Measurements from ENCODE around the gene TLK2.
"Not testable (repeated sequence)": the region's sequence is repeated elsewhere in the genome, so short reads cannot be mapped to it uniquely, and the experiment has no call there.

TLK2 gene

DNA sequence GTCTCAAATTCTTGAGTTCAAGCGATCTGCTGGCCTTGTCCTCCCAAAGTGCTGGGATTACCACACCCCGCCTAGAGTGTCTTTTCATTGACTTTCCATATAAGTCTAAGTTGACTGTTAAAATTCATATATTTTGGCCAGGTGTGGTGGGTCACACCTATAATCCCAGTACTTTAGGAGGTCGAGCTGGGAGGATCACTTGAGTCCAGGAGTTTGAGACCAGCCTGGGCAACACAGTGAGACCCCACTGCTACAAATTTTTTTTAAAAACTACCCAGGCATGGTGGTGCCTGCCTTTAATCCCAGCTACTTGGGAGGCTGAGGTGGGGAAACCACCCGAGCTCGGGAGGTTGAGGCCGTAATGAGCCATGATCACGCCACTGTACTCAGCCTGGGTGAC, 127.0 kb downstream of the TLK2 start:
- DNase-seq: no peak

DNA sequence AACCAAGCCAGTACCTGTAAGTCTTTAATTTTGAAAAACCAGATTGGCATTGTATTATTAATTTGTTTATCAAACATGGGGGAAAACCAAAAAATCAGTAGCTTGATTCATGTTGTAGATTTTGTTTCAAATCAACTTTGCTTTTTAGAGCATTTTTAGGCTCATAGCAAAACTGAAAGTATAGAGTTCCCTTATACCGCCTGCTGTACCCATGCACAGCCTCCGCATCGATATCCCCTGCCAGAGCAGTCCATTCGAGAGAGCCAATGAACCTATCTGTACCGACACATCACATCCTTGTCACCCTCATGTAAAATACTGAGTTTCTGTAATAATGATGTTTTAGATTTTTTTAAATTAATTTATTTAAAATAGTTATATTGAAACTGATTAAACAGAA, 132.7 kb downstream of the TLK2 start:
- DNase-seq: no peak

DNA sequence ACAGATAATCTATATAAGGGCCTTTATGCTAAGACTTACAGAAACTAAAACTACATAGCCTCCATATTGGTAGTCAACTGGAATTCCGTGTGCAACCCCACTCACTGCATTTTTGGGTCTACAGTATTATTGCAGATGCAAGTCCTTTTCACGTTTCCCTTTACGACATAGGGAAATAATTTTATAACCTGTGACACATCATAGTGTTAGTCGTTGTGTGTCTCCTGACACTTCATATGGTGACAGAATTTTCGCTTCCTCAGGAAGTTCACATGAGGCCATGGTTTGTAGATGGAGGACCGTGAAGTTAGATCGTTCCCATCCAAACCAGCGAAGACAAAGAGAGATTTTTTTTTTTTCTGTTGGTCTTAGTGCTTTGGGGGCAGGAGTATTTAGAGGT, 133.1 kb downstream of the TLK2 start:
- no peak for DNase-seq

DNA sequence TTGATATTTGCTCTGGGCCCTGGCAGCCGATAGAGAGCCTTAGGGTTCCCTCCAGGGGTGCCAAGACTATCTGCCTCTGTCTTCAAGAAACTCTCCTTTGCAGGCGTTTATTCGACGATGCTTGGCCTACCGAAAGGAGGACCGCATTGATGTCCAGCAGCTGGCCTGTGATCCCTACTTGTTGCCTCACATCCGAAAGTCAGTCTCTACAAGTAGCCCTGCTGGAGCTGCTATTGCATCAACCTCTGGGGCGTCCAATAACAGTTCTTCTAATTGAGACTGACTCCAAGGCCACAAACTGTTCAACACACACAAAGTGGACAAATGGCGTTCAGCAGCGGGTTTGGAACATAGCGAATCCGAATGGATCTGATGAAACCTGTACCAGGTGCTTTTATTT, 133.7 kb downstream of the TLK2 start:
- not testable (repeated sequence) for DNase-seq

DNA sequence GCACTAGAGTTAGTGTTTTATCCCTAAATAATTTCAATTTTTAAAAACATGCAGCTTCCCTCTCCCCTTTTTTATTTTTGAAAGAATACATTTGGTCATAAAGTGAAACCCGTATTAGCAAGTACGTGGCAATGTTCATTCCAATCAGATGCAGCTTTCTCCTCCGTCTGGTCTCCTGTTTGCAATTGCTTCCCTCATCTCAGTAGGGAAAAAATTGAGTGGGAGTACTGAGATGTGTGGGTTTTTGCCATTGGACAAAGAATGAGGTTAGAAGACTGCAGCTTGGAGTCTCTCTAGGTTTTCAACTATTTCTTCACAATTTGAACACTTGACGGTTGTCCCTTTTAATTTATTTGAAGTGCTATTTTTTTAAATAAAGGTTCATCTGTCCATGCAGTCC, 134.5 kb downstream of the TLK2 start:
- not testable (repeated sequence) for DNase-seq

DNA sequence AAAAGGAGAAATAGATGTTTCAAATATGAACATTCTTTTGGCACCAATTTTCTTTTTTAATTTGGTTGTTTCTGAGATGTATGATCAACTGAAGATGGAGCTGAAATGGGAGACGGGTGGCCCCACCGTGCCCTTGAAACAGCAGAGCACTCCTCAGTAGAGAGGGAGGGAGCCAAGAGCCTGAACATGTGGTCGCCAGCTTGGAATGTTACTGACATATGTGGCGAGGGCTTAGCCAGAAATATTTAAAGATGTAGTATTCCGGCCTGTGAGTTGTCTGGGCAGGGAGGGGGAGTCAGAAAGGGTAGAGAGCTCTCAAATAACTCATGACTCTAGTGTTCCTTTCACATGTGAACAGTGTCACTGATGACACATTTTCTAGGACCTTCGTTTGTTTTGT, 135.5 kb downstream of the TLK2 start:
- no peak for DNase-seq

DNA sequence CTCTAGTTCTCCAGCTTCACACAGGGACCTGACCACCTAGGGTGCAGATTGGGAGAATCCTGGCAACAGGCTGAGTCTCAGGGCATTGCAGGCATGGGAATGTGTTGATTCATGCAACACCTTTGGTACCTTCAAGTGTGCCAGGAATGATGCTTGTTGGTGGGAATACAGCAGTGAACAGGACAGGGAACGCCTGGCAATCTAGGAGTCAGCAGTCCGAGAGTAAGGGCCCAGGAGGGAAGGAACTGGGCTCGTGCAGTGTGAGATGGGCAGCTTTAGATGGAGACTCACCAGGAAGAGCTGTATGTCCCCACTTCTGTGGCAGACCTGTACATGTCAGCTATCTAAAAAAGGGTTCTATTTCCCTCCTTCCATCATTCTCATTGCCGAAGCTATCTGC, 136.9 kb downstream of the TLK2 start:
- no peak for DNase-seq

DNA sequence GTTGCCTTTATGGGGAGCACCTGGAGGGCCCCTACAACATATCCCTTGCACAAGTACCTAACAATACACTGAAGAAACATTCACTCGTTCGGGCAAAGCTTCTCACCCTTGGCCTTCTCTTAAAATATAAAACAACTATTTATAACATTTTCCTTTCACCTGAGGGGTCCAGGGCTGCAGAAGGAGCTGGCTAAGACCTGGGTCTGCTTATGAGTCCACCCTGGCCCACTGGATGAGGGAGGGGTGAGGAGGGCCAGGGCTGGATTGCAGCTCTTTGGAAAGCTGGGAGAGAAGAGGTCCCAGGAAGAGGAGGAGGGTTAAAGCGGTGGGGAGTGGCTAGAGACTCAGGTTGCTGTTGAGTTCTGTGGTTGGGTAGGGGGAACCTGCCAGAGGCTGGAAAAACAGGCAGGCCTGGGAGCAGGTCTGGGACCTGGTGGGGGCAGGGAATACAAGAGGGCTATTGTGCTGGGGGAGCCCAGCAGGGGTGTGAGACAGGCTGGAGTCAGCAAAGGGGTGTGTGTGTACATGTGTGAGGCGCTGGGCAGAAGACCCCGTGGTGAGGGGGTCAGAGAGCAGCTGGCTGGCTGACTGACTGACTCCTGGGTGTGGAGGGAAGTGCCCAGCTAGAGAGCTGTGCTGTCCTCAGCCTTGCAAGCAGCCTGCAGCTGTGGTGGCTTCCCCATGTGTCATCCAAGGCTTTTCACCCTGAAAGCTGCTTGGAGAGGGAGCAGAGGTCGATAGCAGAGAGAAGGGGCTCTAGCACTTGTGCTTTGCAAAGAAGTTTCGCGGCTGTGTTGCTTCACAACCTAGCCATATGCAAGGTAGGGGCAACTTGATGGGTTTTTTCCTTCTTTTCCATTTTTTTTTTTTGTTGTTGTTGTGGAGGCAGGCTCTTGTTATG, 138.6 kb downstream of the TLK2 start:
- no peak for DNase-seq

DNA sequence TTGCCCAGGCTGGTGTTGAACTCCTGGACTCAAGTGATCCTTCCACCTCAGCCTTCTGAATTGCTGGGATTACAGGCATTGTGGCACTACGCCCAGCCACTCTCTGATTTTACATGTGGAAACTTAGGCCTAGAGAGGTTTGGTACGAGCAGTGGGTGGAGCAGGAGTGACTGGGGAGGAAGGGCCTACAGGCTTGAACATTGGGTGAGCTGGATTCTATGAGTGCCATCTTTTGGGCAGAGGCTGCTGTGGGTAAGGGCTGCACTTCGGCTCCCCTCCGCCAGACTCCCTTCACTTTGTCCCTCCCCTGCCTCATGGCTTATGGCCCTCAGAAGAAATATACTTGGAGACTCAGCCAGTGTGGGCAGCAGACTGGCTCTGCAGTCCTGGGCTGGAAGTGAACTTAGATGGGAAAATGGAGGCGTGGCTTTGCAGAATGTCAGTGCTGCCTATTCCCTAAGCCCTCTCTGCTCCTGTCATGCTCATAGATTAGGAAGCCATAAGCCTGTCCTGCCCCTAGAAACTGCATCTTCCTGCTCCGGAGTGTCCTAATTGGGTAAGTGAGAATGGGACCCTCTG, 139.4 kb downstream of the TLK2 start:
- DNase-seq: no peak

DNA sequence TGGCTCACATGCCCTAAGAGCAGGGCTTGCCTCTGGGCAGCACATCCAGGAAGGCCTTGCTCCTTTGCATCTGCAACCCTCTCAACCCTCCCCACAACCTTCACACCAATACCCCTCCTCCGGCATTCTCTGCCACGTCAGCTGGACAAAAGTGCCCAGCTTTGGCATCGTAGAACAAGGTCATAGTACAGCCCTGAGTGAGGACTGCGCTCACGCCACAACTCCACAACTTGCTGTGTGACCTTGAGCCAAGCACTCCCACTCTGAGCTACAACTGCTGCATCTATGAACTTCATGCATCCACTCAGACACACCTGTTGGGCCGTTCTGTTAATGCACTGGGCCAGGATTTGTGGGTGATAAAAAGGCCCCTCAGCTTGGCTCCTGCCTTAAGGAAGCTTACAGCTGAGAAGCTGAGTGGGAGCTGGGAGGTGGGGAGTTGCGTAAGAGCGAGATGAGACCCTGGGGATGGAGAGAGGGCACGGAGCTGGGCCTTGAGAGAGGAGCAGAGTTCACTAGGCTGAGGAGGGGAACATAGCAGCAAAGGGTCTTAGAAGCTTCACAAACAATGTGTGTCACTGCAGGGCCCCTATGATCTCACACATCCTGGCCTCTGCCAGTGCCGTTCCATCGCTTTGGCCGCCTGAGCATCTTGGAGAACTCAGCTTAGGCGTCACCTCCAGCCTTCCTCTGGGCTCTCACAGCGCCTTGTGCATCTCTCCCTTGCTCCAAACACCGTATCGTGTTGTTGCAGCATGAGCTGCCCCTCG, 140.2 kb downstream of the TLK2 start:
- DNase-seq: no peak

DNA sequence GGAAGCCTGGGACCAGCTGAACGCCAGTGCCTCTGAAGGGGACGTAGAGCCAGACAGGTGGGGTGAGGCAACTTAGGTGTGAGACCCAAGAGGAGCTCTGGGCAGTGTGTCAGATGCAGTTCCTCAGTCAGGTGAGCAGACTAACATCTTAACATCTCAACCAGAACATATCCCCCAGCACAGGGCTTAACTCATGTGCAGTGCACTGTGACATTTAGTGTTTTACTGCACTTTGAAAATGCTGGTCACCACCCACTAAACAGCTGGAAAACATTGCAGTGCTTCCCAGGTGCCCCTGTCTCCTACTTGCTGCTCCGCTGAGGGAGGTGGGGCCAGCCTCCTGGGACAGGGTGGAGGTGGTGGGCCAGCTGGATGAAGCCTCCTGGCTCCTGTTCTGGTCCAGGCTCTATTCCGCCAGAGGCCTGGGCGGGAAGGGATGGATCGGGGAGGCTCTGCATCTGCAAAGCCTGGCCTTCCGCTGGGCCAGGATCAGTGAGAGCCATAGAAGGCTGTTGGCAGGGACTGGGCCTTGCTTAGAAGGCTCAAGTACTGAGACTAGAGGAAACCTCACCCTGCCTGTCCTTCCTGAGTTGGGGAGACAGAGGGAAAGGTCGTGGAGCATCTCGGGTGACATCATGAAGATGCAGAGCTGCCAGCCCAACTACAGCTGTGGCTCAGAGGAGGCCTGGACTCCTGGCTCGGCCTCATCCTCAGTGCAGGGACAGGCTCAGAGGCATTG, 141.0 kb downstream of the TLK2 start:
- DNase-seq: no peak

DNA sequence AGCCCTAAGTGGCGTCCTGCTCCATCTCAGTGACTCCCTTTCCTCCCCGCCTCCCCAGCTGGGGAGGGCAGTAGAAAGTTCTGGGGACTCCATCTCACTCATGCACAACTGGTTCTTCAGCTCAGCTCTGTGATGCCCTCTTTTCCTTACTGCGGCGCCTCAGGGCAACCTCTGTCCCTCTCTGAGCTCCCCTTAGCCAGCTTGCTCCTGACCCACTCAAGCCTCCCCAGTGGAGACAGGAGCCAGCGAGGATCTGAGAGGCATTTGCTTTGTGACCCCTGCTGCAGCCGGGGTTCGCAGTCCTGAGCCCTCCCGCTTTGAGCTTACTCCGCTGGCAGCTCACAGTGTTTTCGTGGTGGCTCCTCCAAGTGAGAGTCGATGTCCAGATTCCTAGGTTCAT, 142.6 kb downstream of the TLK2 start:
- DNase-seq: no peak

DNA sequence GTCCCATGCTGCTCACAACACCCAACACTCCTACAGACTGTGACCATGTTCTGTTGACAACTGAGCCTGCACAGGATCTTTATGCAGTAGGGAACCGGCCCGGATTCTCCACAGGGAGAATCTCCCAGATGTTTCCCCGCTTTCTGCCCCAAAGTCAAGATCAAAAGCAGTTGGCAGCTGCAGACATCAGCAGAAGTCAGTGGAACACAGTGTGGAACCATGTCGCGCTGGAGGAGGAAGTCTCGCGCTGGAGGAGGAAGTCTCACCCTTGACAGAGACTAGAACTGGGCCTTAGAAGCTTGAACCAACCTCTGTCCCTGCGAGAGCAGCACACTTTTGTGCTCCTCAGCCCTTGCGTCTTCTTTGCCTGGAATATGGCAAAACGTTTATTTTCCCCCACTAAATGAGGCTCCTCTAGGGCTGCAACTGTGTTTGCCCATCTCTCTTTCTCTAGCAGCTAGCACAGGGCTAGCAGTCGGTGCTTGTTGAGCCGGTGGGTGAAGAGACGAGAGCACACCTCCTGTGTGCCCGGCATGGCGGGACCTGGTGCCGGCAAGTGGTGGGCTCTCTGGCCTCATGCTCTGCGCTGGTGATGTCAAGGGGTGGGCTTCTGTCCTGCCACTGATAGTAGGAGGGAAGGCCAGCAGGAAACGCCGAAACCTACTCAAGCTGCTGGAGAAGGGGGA, 146.7 kb downstream of the TLK2 start:
- DNase-seq: no peak

DNA sequence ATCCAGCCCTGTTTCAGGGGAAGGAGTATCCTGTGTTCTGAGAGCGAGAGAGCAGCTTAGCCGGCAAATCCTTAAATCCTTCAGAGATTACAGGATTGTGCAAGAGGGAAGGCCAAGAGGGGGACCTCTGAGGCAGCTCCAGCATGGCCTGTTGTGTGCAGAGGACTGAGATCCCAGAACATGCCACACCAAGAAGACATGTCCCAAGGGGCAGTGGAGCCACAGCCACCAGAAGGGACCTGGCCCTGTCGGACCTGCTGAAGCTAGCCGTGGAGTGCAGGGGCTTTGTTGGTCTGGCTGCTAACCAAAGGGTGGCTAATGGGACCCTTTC, 147.2 kb downstream of the TLK2 start:
- no peak for DNase-seq

DNA sequence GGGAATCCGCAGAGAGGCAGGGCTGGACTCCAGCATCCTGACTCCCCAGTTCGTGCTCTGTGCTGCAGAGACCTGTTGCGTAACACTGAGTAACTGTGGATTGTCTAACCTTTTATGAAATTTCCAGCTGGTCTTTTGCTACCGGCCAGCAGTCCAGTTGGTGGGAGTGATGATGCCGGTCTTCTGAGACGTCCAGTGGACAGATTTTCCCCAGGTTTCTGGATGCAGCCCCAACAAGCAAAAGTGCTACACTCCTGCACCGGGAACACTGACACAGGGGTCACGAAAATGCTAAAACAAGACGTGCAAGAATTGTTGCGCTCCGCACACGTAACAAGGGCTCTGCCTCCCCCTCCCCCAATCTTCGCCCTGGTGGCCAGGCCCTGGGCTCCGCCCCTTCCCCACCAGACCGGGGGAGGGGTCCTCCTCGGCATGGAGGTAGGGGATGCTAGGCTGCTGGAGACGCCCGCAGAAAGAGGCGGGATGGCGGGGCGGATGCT, 148.1 kb downstream of the TLK2 start:
- no peak for DNase-seq

DNA sequence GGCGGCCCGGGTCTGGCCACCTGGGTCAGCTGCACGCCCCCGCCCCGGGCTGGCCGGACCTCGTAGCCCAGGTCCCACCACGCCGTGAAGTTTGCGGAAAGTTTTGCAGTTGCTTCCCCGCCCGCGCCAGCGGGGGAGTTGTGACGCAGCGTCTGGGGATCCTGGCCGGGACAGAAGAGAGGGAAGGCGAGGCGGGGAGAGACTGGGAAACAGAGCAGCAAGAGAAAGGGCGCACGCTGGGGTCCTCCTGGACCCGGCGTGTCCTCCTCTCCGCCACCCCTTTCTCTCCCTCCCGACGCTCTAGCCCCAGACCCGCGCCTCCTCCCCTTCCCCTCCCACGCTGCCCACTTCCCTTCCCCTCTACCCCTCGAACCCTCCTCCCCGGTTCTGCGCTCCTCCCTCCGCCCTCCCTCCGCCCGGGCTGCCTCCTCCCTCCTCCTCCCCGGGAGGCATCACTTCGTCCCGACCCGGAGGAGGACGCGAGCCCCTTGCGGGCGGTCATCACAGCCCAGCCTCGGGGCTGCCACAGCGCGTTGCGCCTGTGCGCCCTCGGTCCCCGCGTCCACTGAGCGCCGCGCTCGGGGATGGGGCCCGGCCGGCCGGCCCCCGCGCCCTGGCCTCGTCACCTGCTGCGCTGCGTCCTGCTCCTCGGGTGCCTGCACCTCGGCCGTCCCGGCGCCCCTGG, 148.7 kb downstream of the TLK2 start, which contains the start of gene MRC2:
MRC2 (plus strand) TSS at position 452 of the 685 bp plus-strand sequence; CDS start at position 585, 133 bp downstream.
- DNase-seq: no peak

DNA sequence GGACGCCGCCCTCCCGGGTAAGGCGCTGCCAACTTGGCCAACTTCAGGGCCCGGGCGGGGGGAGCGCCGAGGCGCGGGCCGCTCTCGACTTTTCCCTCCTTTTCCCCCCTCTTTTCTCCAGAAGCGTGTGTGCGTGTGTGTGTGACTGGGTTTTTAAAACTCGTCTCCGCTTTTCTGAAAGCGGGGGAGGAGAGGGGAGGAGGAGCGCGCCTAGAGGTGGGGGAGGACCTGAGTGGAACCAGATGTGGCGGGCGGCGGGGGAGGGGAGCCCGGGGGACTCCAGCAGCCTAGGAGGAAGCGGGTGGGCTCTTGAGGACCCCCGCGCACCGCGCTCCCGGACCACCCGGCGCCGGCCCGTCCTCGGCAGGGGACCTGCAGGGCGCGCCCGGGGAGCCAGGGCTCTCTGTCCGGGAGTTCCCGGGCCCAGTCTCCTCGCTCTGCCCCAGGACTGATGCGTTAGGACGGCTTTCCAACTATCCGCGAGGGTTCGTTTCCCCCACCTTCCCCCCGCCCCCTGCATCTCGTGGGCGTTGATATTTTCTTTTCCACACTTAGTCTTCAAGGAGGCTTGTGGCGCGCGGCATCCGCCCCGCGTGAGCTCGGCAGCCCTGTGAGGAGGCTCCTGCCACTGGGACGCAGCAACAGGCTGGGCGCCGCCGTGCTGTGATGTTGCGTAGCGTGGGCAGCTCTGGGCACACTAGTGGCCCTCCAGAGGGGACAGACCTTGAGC, 149.4 kb downstream of the TLK2 start:
- DNase-seq: no peak

DNA sequence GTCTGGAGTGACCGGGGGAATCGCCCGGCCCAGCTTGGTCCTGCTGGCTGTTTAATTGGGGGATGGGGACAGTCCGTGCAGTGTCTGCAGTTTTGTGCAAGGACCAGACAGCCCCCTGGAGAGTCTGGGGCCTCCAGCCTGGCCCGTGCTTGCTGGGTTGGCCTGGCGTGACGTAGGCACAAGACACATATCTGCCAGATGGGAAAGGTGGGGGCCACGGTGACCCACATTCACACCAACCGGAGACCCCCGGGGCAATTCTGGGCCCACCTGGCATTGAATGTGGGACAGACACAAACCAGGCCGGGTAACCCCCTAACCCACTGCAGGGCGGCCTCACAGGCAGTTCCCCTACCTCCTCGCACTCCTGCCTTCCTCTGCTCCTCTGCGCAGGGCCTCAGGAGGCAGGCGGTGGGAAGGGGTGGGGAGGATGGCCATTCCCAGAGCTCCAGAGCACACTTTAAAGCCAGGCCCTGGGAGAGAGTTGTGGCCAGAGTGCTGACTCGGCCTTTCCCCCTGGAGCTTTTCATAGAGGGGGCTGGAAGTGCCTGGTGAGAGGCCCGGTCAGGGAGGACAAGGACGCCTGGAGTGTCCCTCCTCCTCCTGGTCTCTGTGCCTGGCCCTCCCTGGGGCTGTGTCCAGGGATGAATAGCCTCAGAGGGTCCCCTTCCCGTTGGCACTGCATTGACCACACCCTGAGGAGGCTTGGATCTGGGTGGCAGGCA, 150.4 kb downstream of the TLK2 start:
- DNase-seq: no peak

DNA sequence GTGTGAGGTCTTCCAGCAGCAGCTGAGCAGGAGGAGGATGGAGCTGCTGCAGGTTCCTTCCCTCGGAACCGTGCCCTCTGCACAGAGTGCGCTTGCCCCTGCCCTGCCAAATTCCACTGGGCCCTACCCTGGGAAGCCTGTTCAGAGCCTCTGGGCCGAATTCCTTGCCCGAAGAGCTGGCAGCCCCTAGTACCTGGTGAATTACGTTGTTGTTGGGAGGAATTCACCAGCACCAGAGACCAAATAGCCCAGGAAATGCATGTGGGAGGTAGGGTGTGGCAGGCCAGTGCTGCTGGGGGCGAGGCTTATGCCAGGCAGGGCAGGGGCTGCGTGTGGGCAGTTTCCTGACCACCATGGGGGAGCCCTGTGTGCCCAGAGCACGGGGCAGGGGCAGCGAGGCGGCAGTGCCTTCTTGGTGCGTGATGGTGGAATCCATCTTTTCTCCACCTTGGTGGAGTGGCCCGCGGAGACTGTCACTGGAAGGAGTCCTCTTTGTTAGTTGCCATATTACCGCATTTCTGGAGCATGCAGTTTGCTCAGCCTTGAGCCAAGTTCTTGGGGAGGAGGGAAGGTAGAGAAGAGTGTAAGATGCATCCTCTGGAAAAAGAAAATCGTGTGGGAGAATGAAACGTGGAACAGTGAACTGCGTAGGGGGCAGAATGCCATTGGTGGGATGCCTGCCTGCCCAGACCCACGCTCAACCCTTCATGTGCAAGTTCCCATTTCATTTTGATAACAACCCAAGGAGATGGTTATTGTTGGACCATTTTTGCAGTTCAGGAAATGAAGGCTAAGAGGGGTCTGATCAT, 151.1 kb downstream of the TLK2 start:
- DNase-seq: no peak
